ENCODE data around the gene SFXN5.

SFXN5 gene

DNA sequence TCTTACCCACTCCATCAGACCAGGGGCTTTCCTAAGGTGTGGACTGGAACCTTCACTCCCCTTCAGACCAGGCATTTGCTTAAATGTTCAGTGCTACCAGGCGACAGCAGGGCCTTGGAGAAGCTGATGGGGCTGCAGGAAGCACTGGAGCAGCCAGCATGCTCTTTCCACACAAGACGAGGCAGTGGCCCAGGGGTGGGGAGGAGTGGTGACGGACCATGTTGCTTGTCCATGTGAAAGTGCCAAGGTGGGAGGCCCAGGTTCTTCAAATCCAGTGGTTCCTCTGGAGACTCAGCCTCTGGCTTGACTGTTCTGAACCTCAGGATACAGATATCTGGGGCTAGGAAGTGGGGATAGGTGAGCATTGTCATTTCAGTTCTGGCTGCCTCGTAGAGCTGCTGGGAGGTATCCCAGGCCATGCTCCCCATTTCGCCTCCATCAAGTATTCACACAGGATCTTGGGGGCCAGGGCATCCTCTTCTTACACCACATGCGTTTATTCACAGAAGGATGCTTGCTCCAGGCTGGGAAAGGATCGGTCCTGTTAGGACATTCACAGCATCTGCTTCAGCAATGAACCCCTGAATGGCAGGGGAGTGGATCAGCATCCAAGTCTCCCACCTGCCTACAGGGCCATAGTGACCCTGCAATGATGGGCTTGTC is 62.2 kb downstream of the SFXN5 start:
- no peak for DNase-seq

- DNase-seq = no peak
Measured at GRCh38 chr2:73008766-73009135, 62.8 kb downstream of the SFXN5 start.

- DNase-seq = no peak
Measured at GRCh38 chr2:73007991-73008765, 63.3 kb downstream of the SFXN5 start.

DNA sequence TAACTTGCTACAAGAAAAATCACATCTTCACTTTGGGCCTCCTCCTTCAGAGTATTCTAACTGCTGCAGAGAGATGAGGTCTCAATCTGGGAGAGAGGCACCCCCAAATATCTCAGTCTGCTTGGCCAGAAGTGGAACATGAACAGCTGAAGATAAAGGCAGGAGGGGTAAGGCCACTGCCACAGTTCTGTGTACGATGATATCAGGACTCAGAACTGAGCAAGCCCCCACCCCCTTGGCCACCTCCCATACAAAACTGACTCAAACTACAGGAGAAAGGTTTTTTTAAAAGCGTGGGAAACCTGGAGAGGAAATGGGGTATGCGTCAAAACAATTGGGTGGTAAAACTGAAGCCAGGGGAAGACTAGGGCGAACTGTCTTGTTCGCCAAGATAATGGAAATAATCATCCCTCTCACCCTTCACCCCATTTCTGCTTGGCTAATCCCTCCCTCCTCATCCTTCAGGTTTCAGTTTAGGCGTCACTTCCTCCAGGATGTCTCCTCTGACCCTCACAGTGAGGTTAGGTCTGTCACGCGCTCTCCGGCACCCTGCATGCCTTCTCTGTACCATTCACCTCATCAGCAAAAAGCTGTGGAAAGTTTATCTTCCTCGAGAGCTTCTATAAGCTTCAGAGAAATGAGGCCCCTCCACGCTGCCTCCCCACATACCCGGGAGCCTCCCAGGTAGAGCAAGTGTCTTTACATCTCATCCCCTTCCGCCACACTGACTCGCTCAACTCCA is 64.4 kb downstream of the SFXN5 start:
- DNase-seq = no peak

DNA sequence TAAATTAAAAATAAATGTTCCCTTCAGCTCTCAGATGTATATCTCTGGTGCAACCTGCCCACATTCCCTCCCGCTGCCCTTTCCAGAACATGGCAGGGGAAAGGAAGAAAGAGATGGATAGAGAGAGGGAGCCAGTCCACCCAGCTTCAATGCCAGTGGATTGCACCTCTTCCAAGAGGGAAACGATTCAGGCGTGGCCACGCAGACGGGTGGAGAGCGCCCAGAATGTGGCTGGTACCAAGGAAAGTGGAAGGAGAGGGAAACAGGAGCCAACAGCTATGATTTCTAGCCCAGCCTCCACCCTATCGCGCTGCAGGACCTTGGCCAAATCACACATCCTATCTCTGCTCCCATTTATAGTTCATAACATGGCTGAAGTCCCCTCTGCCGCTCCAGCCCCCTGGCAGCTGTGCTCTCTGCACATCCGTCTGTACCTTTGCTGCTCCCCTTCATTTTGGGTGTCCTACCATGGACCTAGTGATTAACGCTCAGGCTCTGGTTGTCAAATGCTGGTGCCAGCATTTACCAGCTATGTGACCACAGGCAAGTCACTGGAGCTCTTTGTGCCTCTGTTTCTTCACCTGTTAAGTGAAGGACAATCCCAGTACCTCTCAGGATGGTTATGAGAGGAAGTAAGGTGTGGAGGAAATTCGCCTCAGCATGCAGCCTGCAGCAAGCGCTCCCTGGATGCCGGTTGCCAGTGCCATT is 66.5 kb downstream of the SFXN5 start:
- no peak for DNase-seq

DNA sequence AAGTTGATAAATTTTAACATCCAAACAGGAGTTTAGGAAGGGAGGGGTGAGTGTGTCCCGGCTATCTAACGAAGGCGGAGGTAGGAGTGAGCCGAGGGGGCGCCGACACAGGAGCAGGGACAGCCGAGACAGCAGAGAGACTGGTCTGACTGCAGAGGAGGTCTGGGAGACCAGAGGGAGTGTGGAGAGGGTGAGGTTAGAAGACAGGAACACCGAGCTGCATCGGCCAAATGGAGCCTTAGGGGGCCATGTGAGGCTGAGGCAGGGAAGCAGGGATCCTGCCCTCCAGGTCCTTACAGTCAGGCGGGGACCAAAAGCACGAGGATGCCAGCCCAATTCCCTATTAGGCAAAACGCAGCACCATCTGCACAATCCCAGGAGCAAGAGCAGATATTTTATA is 67.0 kb downstream of the SFXN5 start:
- DNase-seq = no peak

- DNase-seq = no peak
Measured at GRCh38 chr2:73003027-73003426, 68.5 kb downstream of the SFXN5 start.

- no peak for DNase-seq
Measured at GRCh38 chr2:73000808-73001570, 70.5 kb downstream of the SFXN5 start.

DNA sequence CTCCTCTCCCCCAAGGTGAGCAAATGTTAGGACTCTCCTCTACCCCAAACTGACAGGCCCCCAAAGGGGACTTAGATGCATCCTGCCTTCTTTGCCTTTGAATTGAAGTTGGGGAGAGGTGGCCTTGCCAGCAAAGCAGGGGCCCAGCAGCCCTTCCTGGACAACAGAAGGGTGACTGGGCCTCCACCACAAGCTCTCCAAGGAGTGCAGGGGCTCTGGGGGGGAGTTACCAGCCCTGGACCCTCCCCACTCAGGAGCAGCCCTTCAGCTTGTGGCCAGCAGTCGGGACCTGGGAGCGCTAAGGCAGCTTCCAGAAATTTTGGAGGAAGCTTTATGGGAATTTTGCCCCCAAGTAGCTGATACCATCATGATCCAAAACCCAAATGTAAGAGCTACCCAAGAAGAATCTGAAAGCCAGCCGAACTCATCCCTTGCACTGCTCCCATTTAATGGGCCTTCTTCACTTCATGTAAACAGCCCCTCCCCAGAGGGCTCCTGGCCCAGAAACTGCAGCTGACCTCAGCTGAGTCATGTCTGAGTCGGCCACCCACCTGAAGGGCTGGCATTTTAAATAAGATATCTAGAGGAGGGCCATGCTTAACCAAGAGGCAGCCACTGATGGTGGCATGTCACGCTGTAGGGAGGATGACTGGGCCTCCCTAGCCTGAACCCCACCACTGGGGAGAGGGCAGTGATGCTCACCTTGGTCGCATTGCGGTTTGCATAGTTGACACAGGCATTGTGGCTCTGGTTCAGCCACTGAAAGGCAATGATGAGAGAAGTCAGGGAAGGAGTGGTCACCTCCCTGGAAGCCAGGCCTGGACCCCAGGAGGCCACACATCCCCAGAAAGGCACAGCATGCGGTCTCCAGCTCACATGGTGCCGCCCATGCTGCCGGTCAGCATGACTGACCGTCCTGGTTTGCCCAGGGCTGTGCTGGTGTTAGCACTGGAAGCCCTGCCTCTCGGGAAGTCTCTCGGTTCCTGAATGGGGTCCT is 71.5 kb downstream of the SFXN5 start:
- no peak for DNase-seq

DNA sequence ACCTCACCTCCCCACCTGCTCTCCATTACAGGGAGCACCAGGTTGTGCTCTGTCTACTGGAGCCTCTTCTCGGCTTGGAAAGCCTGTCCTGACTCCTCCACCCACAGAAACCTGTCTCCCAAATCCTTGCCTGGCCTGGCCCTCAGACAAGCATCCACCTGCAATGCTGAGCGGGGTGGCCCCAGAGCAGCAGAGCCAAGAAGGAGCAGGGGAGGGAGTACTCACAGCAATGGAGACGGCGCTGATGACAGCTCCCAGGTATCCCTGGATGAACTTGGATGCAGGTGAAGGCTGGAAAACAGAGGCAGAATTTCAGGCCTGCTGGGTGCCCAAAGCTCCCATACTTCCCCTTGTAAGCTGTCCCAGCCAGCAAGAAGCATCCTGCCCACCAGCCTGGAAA is 72.8 kb downstream of the SFXN5 start:
- no peak for DNase-seq

GRCh38 chr2:72998234-72998651 is 73.3 kb downstream of the SFXN5 start:
- DNase-seq = no peak

DNA sequence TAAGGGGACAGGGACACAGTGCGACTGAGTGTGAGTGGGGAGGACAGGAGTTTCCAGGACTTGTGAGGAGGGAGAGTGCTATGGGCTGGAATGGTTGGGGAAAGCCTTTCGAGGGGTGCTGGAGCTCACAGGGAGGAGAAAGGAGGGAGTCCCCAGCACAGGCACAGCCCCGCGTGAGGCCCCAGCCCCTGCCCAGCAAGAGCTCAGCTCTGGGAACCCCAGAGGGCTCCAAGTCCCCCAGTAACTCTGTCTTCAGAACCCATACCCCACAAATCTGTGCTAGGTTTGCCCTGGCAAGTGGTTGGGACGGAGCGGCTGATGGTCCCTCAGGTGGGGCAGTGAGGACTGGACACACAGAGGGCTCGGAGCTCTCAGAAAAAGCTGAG is 75.4 kb downstream of the SFXN5 start:
- no peak for DNase-seq

DNA sequence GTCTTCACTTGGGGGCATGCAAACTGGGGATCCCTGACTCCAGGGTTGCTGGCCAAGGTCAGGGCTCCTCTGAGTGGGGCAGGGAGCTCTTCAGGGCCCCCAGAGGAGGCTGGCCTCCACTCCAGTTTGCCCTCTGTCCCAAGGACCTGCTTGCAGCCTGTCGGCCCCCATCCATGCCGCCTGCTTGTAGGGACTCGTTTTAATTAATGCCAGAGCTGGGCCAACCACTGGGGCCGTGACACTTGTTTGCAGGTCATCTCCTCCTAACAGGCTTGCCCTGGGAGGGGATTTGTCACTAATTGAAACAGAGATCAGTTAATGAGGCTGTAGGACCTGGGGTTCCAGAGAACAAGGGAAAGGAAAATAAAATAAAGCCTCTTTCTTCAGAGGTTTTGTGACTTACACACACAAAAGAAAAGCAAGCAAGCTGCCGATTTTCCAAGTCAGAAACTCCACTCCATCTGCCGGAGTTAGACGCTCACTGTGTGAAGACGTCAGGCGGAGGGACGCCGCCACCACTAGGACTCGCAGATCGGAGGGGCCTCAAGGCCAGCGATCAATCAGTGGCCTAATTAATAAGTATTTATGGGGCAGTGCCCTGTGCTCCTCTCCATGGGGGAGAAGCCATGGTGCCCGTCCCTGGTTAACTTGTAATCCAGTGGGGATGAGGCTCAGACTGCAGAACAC is 75.9 kb downstream of the SFXN5 start:
- no peak for DNase-seq

DNA sequence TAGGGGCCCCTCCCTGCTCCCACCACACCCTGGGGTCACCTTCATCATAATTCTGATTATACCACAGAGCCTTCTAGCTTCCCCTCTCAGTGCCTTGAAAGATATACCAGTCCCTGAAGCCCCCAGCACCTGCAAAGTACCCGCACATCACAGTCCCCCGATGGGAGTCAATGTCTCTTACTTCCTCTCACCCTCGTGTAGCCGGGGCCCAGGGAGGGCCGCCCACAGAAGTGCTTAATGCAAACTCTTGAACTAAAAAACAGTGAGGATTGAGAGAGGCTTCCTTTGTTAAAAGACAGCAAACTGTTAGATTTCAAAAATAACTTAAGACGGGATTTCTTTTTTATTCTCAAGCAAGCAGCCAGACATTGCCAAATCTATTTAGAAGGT is 76.5 kb downstream of the SFXN5 start:
- DNase-seq = no peak

DNA sequence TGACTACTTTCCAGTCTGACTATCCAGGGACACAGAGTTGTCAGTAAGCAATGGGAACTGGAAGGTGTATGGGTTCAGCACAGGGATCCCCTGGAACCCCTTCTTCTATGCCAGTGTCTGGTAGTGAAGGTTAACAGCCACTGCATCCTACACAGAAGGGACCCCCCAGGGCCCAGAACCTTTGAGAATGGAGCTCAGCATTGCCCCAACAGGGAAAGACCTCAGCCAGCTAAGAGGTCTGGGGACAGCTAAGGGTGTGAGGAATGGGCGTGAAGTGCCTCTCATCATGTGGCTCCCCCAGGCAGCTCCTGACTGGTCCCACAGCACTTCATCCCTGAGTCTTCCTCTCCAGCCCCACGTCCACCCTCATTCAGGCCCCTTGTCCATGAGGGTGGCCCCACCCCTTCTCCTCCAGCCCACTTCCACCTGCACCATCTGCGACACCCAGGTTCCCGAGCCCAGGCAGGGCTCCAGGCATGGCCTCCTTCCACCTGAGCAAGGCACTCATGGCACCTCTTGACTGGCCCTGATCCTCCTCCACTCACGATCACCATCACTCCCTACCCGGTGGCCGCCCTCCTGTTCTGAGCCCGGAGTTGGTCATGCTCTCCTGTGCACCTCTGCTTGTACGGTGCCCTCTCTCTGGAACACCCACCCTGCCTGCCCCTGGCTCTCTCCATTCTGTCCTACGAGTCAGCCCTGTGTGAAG is 77.1 kb downstream of the SFXN5 start:
- DNase-seq = no peak

GRCh38 chr2:72993933-72994280 is 77.6 kb downstream of the SFXN5 start:
- no peak for DNase-seq

DNA sequence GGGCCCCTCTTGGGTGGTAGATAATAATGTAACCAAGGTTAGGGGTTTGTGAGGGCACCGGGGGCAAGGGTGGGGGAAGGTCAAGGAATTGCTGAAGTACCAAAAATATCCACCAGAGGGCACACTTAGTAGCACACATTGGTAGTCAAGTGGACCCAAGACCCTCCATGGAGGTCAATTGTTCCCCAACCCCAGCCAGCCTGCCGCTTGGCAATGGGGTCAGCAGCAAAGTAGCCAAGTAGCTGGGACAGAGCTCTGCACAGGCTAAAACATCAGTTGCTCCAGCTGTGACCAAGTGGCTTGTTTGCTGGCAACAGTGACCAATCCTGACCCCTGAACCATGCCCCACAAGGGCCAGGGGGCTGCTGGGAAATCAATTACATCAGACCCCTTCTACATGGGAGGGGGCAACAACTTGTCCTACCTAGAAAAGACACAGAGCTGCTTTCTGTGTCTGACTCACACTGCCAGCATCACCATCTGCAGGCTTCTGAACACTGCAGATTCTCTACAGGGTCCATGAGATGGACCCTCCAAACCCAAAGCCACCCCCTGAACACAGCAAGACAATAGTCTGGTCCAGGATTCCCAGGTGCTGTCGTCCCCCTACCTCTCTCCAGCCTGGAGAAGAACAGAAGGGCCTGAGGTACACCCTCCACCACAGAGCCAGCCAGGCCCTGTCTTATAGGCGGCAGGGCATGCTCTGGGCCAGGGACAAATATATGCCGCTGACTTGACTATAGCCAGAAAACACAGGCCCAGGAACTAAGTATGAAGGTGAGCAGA is 78.2 kb downstream of the SFXN5 start:
- DNase-seq = peak; percentile 43

DNA sequence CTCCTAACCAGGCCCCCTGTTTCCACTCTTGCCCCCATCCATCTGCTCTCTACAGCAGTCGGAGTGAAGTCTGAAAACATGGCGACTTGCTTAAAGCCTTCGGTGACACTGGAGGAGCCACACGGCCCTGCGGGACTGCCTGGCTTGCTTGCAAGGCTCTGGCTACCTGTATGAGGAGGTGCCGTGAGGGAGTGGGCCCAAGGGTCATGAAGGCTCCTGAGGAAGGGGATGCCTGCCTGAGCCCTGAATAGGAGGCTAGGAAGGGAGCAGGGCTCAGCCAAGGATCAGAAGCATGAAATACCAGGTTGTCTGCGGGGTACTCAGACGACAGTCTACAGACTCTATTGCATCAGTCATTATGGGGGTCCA is 78.8 kb downstream of the SFXN5 start:
- no peak for DNase-seq

DNA sequence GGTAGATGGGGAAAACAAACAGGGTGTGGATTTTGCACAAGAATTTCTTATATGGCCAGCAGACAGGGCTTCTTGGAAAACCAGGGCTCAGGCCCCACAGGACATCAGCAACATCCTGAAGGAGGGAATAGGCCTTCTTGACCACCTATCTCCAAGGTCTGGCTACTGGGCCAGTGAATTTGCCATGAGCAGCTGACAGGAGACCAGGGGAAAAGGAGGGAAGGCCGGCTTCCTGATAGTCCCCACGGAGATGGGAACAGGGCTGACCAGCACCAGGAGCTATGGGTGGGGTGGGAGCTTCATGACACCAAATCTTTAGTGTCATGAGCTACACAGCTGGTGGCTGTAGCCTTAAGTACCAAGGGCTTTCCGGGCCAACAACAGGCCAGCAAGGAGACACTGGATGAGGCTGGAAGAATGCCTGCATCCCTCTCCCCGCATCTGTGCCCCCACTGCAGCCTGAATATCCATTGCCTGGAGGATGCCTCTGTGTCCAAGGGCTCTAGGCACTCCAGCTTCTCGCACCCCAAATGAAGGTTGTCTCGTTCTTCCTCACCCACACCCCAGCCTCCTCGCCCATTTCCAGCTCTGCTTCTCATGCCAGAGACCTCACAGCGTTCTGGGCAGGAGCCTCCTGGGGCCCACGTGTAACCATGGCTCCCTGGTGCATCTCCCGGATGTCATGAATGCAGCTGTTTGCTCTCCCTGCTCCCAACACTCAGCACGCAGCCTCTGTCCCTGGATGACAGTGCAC is 79.4 kb downstream of the SFXN5 start:
- no peak for DNase-seq

All from CD4-positive, alpha-beta T cell treated with Interleukin-4 for 4 hours (primary cell).